ENCODE results near the gene MYO9B. TPM values are rescaled to one million over a fixed set of nuclear protein-coding genes. Genes with fewer than 3 reads are reported as not detected.
A peak's percentile ranks its signal among the peaks of the same experiment; 100 is the strongest.

Gene MYO9B
- total and polyA plus RNA-seq, 8 donors = 56.5 to 149 (median 66.0) TPM

GRCh38 chr19:17205237-17206140 lies 129.9 kb downstream of the MYO9B start:
- H3K36me3 ChIP-seq = peaks cover 0 to 99% of the 10 kb centered on the region in 2 donors
- ATAC-seq (peak; percentile 85), DNase-seq (peak in 3 of 4 donors; percentile 13 to 88 (median 60))
- no peak overlapping the region for H3K4me3 ChIP-seq
- H3K27me3 ChIP-seq = no peaks in the 10 kb centered on the region
- H3K4me1 ChIP-seq = no peaks in the 10 kb centered on the region
- H3K9me3 ChIP-seq = no peaks in the 10 kb centered on the region
- intact Hi-C loops (cut with DNase I) = loop anchor here in 1 of 2 donors (10.0 kb wide), 1 partner anchor 79 kb away; the partner anchor contains the start of gene ANKLE1
- TF ChIP-seq CTCF (IDR thresholded peaks at IDR 0.05) = peak; percentile 43 to 70
- H3K27ac ChIP-seq = no peak overlapping the region

GRCh38 chr19:17206736-17207581 lies 131.4 kb downstream of the MYO9B start:
- H3K36me3 ChIP-seq = peaks cover 0 to 99% of the 10 kb centered on the region in 2 donors
- intact Hi-C loops (cut with DNase I) = loop anchor here in 1 of 2 donors (10.0 kb wide), 1 partner anchor 78 kb away; the partner anchor contains the start of gene ANKLE1
- no peak for TF ChIP-seq CTCF (IDR thresholded peaks at IDR 0.05)

GRCh38 chr19:17209126-17210036 lies 133.8 kb downstream of the MYO9B start:
- no peaks in the 10 kb centered on the region for H3K27me3 ChIP-seq
- peaks cover 0 to 90% of the 10 kb centered on the region in 2 donors for H3K36me3 ChIP-seq
- TF ChIP-seq CTCF (IDR thresholded peaks at IDR 0.05) = no peak
- intact Hi-C loops (cut with DNase I) = loop anchor here in 1 of 2 donors (10.0 kb wide), 1 partner anchor 75 kb away; the partner anchor contains the start of gene ANKLE1
- no peak overlapping the region for H3K27ac ChIP-seq
- peaks cover under 1 to 1% of the 10 kb centered on the region in 2 donors for H3K4me1 ChIP-seq
- peak in 1 of 4 donors; percentile 71 for DNase-seq
- H3K4me3 ChIP-seq = no peak overlapping the region
- H3K9me3 ChIP-seq = no peaks in the 10 kb centered on the region
- ATAC-seq = no peak

More at GRCh38 chr19:17206736-17207581, 131.4 kb downstream of the MYO9B start:
- no peak overlapping the region for H3K4me3 ChIP-seq
- ATAC-seq (no peak), DNase-seq (no peak)
- H3K4me1 ChIP-seq = no peaks in the 10 kb centered on the region
- no peaks in the 10 kb centered on the region for H3K27me3 ChIP-seq
- H3K9me3 ChIP-seq = no peaks in the 10 kb centered on the region
- H3K27ac ChIP-seq = no peak overlapping the region

- Histone ChIP-seq H3K4me1 (peaks cover 6 to 8% of the 10 kb centered on the region in 2 donors), H3K9me3 (no peaks in the 10 kb centered on the region), H3K27me3 (no peaks in the 10 kb centered on the region), H3K36me3 (peaks cover 0 to 81% of the 10 kb centered on the region in 2 donors), H3K4me3 (no peak overlapping the region), H3K27ac (no peak overlapping the region)
- TF ChIP-seq CTCF (IDR thresholded peaks at IDR 0.05) = no peak
- intact Hi-C loops (cut with DNase I) = no loop called here
- no peak for DNase-seq
- ATAC-seq = no peak
These were observed 134.7 kb downstream of the MYO9B start for GRCh38 chr19:17210296-17210695.
